ENCODE results near the gene ZCCHC14.
"Not testable (repeated sequence)": the region's sequence is repeated elsewhere in the genome, so short reads cannot be mapped to it uniquely, and the experiment has no call there.

ZCCHC14 gene

DNA sequence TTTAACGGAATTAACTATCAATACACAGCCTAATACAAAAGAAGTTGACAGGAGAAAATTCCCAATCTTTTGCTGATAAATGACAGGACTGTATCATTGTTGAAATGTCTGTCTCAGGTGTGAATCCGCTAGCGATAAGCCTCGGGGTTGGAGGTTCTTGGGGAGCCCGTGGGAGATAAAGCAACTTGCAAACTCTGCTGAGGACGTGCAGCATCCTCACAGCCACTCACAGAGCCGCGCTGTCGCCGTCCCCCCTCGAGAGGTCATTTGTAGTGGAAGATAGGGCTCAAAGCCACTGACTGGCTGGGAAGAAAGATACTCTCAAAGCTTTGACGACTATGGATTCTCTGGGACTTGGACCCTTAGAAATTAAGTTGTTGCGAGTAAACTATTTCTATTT lies 83.7 kb downstream of the ZCCHC14 start:
- no peak for DNase-seq (ENCODE audit: low read depth)

- no peak for DNase-seq (ENCODE audit: low read depth)
Measured at GRCh38 chr16:87407511-87408112, 85.2 kb downstream of the ZCCHC14 start.

GRCh38 chr16:87406495-87407088 lies 86.2 kb downstream of the ZCCHC14 start:
- DNase-seq (ENCODE audit: low read depth): no peak

DNA sequence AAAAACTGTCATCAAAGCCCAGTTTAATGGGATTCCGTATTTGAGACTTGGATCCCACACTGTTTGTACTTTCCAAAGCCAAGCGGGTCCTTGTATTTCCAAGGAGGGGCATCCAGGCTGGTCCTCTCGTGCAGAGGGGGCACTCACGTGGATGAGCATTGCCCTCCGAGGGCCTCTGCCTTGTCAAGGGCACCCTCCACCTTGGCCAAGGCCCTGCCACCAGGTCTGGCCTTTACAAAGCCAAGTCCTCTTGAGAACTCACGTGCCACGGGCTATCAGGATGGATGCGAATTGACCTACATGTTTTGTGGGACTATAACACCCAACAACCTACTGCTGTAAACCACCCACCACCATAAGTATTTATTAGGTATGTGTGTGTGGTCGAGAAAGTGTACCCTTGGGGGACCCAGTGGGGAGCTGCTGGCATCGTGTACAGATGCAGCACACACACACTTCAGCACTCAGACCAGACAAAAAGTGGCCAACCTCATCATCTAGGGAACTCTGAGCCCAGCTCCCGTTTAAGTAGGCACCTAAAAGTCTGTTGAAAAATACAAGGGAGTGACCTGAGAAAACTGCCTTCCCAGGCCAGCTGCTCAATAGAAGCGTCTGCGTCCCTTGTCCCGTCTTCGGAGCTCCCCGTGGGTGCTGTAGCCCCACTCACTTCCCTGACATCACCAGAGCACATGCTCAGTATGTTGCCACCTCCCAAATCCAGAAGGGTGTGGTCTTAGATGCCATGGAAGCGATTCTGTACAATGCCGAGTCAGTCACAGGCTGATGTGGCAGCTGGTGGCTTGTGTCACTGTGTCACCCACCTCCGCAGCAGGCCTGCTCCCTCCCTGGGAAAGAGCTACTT lies 87.8 kb downstream of the ZCCHC14 start:
- no peak for DNase-seq (ENCODE audit: low read depth)

GRCh38 chr16:87395181-87395842 lies 97.5 kb downstream of the ZCCHC14 start:
- no peak for DNase-seq (ENCODE audit: low read depth)

DNA sequence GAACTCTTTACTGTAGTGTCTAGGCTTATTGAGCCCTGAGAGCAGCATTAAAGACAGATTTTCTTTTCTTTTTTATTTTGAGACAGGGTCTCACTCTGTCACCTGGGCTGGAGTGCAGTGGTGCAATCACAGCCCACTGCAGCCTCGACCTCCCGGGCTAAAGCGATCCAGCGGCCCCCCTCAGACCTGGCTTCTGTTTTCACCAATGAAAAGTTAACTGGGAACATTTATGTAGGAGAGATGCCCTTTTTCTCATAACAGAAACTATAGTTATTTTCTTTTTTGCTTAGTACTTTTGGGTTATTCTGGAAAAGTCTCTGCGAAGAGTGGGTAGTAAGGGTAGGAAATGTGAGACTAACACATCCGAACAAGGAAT lies 99.2 kb downstream of the ZCCHC14 start:
- DNase-seq (ENCODE audit: low read depth): no peak

DNA sequence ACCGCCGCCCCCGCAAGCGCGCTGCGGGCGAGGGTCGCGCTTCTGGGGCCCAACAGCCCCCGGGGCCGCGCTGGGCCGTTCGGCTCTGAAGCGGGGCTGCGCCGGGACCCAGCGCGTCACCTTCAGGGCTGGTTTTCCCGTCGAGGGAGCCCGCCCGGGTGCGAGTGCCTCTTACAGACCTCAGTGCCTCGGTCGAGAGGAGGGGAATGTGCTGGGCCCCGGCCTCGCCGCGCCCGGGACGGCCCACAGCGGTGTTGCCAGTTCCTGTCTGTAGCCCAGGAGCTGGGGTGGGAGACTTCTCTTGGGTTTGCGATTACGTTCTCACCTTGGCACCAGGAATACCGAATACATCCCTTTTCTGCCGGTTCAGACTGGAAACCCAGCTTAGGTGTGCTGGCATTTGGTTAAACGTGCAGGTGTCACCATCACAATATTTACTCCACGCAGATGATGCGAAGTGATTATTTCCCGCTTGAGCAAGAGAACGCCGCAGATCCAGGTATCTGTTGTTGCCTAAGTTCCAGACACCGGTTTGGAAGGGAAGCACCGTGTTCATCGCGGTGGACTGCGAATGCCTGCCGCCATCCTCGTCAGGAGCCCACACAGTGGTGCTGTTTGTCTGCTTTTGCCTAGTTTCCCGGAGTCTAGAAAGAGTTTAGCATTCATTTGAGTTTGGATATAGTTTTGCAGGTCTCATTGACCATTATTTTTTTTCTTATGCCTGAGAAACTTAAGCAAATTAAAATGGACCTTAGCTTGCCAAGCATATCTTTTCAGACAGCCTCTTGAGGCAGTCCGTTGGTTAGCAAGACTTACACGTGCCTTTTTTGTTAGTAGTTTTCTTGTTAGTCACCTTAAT lies 99.8 kb downstream of the ZCCHC14 start:
- DNase-seq (ENCODE audit: low read depth): peak; percentile 18

GRCh38 chr16:87391950-87392820 lies 100.6 kb downstream of the ZCCHC14 start, which contains the start of gene MAP1LC3B:
Gene MAP1LC3B (plus strand): TSS chr16:87392336. CDS start chr16:87392428, 92 bp downstream.
- peak; percentile 94 for DNase-seq (ENCODE audit: low read depth)

DNA sequence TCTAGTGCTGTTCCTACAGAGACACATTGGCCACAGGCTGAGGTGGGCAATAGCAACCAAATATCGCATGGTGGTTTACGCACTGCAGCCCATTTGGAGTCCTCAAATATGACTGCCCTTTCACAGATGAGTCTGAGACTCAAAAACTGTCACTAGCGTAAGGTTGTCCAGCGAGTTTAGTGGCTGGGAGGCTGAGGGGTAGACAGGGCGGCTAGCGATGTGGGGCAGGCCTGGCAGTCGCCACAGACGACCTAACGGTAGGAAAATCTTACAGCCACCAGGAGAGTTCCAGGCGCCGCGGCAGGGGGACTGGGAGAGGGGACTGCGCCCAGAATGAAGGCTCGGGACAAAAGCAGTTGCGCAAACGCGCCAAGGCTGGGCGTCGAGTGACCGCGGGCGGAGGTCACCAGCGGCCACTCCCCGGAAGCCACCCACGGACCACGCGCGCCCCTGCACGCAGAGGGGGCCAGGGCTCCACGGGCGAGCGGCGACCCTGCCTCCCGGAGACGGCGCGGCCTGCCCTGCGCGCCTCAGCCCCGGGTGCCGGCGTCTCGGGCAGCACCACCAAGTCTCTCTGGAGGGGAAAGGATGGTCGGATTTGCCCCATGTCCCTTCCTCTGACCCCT lies 101.4 kb downstream of the ZCCHC14 start:
- DNase-seq (ENCODE audit: low read depth): no peak

DNA sequence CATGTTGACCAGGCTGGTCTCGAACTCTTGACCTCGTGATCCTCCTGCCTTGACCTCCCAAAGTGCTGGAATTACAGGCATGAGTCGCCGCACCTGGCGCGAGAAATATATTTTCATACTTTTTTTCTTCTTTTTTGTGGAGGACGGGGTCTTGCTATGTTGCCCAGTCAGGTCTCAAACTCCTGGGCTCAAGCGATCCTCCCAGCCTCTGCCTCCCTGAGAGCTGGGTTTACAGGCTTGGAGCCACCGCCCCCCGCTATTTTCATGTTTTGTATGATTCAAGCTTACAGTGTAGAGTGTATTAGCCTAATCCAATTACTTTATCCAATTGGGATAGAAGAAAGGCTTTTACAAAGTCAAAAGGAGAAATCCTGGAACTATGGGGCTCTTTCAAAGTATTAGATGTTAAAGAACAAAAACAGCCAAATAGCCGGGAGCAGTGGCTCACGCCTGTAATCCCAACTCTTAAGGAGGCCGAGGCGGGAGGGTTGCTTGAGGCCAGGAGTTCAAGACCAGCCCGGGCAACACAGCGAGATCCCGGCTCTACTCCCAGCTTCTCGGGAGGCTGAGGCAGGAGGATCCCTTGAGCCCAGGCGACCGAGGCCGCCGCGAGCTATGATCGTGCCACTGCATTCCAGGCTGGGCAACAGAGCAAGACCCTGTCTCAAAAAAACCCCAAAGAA lies 102.0 kb downstream of the ZCCHC14 start:
- DNase-seq (ENCODE audit: low read depth): no peak

DNA sequence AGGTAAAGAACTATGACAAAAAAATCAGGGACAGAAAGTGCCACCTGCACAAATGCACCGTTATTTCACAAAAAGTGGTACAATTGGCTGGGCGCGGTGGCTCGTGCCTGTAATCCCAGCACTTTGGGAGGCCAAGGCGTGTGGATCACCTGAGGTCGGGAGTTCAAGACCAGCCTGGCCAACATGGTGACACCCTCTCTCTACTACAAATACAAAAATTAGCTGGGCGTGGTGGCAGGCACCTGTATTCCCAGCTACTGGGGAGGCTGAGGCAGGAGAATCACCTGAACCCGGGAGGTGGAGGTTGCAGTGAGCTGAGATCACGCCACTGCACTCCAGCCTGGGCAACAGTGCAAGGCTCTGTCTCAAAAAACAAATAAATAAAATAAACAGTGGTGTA lies 102.9 kb downstream of the ZCCHC14 start:
- DNase-seq (ENCODE audit: low read depth): not testable (repeated sequence)

- no peak for DNase-seq (ENCODE audit: low read depth)
Measured at GRCh38 chr16:87389245-87389644, 103.6 kb downstream of the ZCCHC14 start.

DNA sequence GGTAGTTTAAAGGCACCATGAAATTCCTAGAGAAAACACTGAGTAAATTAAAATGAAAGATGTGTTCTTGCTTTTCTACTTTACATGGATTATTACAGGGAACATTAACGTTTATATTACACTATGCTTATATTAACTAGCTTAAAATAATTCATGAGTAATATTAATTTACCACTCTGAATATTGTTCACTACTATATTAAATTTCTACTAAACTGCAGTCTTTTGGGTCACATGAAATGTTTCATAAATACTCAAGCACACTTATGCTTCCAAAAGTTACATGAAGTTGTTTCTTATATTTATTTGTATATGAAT lies 104.0 kb downstream of the ZCCHC14 start:
- no peak for DNase-seq (ENCODE audit: low read depth)

GRCh38 chr16:87387942-87388817 lies 104.6 kb downstream of the ZCCHC14 start:
- peak; percentile 63 for DNase-seq (ENCODE audit: low read depth)

DNA sequence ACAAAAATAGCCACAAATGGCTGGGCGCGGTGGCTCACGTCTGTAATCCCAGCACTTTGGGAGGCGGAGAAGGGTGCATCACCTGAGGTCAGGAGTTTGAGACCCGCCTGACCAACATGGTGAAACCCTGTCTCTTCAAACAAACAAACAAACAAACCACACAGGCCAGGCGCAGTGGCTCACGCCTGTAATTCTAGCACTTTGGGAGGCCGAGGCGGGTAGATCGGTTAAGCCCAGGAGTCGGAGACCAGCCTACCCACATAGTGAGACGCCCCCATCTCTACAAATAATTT lies 108.0 kb downstream of the ZCCHC14 start:
- not testable (repeated sequence) for DNase-seq (ENCODE audit: low read depth)

DNA sequence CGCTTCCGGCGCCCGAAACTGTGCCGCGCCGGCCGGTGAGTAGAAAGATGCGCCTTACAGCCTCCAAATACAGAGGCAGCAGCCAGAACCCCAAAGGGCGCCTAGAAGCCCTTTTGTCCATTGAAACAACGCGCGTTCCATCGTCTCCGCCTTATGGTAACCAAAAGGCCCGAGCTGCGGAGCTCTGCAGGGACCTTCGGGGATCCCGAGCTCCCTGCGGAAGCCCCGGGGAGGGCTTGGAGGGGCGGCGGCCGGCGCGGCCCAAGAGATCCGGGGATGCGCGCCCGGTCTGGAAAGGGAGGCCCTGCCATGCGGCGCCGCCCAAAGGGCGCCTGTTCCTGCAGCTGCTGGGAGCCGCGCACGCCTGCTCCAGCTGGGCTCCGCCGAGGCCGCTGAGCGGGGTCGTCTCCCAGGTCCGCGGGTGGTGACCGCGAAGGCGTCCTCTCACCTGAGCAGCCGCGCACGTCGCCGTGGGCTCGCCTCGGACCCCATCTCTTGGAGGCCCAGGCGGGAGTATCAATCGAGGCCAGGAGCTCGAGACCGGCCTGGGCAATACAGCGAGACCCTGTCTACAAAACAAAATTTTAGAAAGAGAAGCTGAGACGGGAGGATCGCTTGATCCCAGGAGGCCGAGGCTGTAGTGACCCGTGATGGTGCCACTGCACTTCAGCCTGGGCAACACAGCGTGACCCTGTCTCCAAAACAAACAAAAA lies 108.5 kb downstream of the ZCCHC14 start:
- no peak for DNase-seq (ENCODE audit: low read depth)

DNA sequence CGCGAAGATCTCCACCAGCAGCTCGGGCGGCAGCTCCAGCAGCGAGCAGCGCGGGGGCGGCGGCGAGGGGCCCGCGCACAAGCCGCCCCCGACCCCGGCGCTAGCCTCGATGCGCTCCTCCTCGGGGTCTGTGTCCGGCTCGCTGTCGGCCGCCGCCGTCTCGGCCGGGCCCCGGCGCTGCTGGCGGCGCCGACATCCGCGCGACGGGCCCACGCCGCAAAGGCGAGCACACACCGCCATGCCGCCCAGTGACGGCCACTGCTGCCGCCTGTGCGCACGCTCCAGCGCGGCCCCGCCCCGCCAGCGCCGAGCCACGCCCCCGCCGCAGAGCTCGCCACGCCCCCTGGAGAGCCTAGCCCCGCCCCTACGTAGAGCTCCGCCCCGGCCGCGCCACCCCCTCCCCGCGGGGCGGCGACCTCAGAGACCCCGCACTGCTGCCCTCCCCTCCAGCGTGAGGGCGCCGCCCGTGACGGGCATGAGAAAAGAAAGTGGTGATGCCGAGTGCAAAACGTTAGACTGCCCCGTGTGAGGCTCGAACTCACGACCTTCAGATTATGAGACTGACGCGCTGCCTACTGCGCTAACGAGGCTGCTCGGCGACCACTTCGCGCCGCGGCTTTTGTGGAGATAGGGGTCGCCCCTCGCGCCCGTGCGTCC lies 109.2 kb downstream of the ZCCHC14 start, which contains the start of gene FBXO31:
Gene FBXO31, minus strand, starts transcription at position 272 of the 657 bp plus-strand sequence. Its CDS starts 32 bp downstream, at position 240.
- DNase-seq (ENCODE audit: low read depth): peak; percentile 87
